Vagina (tissue), 2 donors: ENCODE results near the gene PRDX6. TPM values are rescaled to one million over a fixed set of nuclear protein-coding genes. Genes with fewer than 3 reads are reported as not detected.
"Not testable (repeated sequence)": the region's sequence is repeated elsewhere in the genome, so short reads cannot be mapped to it uniquely, and the experiment has no call there.

Experiments used
- DNase-seq, 2 donors: peaks; one replicate each; pipeline ENCODE4 v3.0.0-alpha.2; 2017; ENCODE audit errors: extremely low spot score in 2 of 2
- H3K27ac ChIP-seq: fragments of 200-600 bp; sonication (generic); one replicate; pipeline ENCODE4 v1.5.1; 2019
- H3K27me3 ChIP-seq: fragments of 200-600 bp; sonication (generic); one replicate; pipeline ENCODE4 v1.5.1; 2019
- H3K36me3 ChIP-seq, 2 donors: fragments of 200-600 bp; sonication (generic); one replicate each; pipeline ENCODE4 v1.5.1; 2017 to 2019
- H3K4me1 ChIP-seq: fragments of 200-600 bp; sonication (generic); one replicate; pipeline ENCODE4 v1.5.1; 2019
- H3K4me3 ChIP-seq, 2 donors: fragments of 200-600 bp; sonication (generic); 1 replicate in 1 of 2; 2 replicates in 1 of 2; pipeline ENCODE4 v1.5.1; 2016 to 2019
- H3K9me3 ChIP-seq: fragments of 200-600 bp; sonication (generic); one replicate; pipeline ENCODE4 v1.5.1; 2019
- CTCF ChIP-seq, 3 experiments: fragments of 450-650 bp in 2 of 3; fragments of 200-600 bp in 1 of 3; sonication (generic) in 1 of 3; IDR thresholded peaks; one replicate each; pipeline ENCODE4 v1.5.1; 2017 to 2019; ENCODE audit warnings: antibody characterized with exemption in 3 of 3, mild to moderate bottlenecking in 2 of 3, moderate library complexity in 2 of 3
- POLR2A ChIP-seq, 2 donors: fragments of 450-650 bp; IDR thresholded peaks; one replicate each; pipeline ENCODE4 v1.6.1; 2017; ENCODE audit warnings: antibody characterized with exemption in 2 of 2, mild to moderate bottlenecking in 2 of 2, moderate library complexity in 2 of 2
- POLR2AphosphoS5 ChIP-seq, 2 donors: sonication (generic); formaldehyde crosslinking; IDR thresholded peaks; one replicate each; pipeline ENCODE4 v1.9.0; 2017; ENCODE audit warnings: antibody characterized with exemption in 2 of 2, mild to moderate bottlenecking in 2 of 2, low read depth in 1 of 2; ENCODE audit not compliant: insufficient read depth in 1 of 2
- intact Hi-C: fragments of 100-400 bp; cut with DNase I; formaldehyde crosslinking; loops from one replicate; pipeline ENCODE4 v1.15.1; 2023
- total RNA-seq: library from RNA; depleted of rRNA; stranded (reverse); fragments of >200 nt; gene quantifications from one replicate; pipeline ENCODE4 v1.2.3, GENCODE V29; 2016

PRDX6 gene
- total RNA-seq, 1 donor from 2014 or later, result 245 TPM

GRCh38 chr1:173467426-173467825, 9.7 kb upstream of the PRDX6 start:
- Histone ChIP-seq H3K36me3 (peaks cover 0 to 8% of the 10 kb centered on the region in 2 donors), H3K4me3 (no peak overlapping the region), H3K27me3 (no peaks in the 10 kb centered on the region), H3K4me1 (no peaks in the 10 kb centered on the region), H3K9me3 (no peaks in the 10 kb centered on the region), H3K27ac (no peak overlapping the region)
- DNase-seq, result no peak
- intact Hi-C loops, result no loop called here
- no peak for TF ChIP-seq POLR2A (IDR thresholded peaks at IDR 0.05)
- no peak for TF ChIP-seq POLR2AphosphoS5 (IDR thresholded peaks at IDR 0.05; ENCODE audit: insufficient read depth in 1 of 2, low read depth in 1 of 2)
- TF ChIP-seq CTCF (IDR thresholded peaks at IDR 0.05), result no peak

GRCh38 chr1:173469656-173470055, 7.5 kb upstream of the PRDX6 start:
- no peak for DNase-seq
- no peak overlapping the region for H3K27ac ChIP-seq
- H3K4me3 ChIP-seq, result no peak overlapping the region
- H3K36me3 ChIP-seq, result peaks cover 0 to 8% of the 10 kb centered on the region in 2 donors
- no peaks in the 10 kb centered on the region for H3K9me3 ChIP-seq
- no peaks in the 10 kb centered on the region for H3K27me3 ChIP-seq
- intact Hi-C loops, result no loop called here
- H3K4me1 ChIP-seq, result peaks cover 18% of the 10 kb centered on the region
- no peak for TF ChIP-seq POLR2AphosphoS5 (IDR thresholded peaks at IDR 0.05; ENCODE audit: insufficient read depth in 1 of 2, low read depth in 1 of 2)
- TF ChIP-seq POLR2A (IDR thresholded peaks at IDR 0.05), result no peak
- TF ChIP-seq CTCF (IDR thresholded peaks at IDR 0.05), result no peak

GRCh38 chr1:173470608-173471007, 6.5 kb upstream of the PRDX6 start:
- no peak for TF ChIP-seq POLR2A (IDR thresholded peaks at IDR 0.05)
- no peak for TF ChIP-seq POLR2AphosphoS5 (IDR thresholded peaks at IDR 0.05; ENCODE audit: insufficient read depth in 1 of 2, low read depth in 1 of 2)
- TF ChIP-seq CTCF (IDR thresholded peaks at IDR 0.05), result no peak
- Histone ChIP-seq H3K27ac (no peak overlapping the region), H3K9me3 (no peaks in the 10 kb centered on the region), H3K27me3 (no peaks in the 10 kb centered on the region), H3K36me3 (peaks cover 0 to 8% of the 10 kb centered on the region in 2 donors), H3K4me3 (no peak overlapping the region), H3K4me1 (peaks cover 27% of the 10 kb centered on the region)
- intact Hi-C loops, result no loop called here
- DNase-seq, result no peak

GRCh38 chr1:173473599-173474011, 3.5 kb upstream of the PRDX6 start:
- DNase-seq, result no peak
- Histone ChIP-seq H3K27me3 (no peaks in the 10 kb centered on the region), H3K27ac (peak overlapping the region; percentile 90), H3K4me3 (no peak overlapping the region), H3K36me3 (peaks cover 0 to 8% of the 10 kb centered on the region in 2 donors), H3K9me3 (no peaks in the 10 kb centered on the region), H3K4me1 (peaks cover 41% of the 10 kb centered on the region)
- intact Hi-C loops, result no loop called here
- TF ChIP-seq POLR2AphosphoS5 (IDR thresholded peaks at IDR 0.05; ENCODE audit: insufficient read depth in 1 of 2, low read depth in 1 of 2) (peak in 1 of 2 donors; percentile 10), POLR2A (IDR thresholded peaks at IDR 0.05) (no peak)

- H3K27me3 ChIP-seq, result no peaks in the 10 kb centered on the region
- peak overlapping the region in 1 of 2 donors; percentile 88 for H3K4me3 ChIP-seq
- peaks cover 0 to 8% of the 10 kb centered on the region in 2 donors for H3K36me3 ChIP-seq
- peak overlapping the region; percentile 90 for H3K27ac ChIP-seq
- no peak for DNase-seq
- no peak for TF ChIP-seq CTCF (IDR thresholded peaks at IDR 0.05)
- no peak for TF ChIP-seq POLR2AphosphoS5 (IDR thresholded peaks at IDR 0.05; ENCODE audit: insufficient read depth in 1 of 2, low read depth in 1 of 2)
- H3K4me1 ChIP-seq, result peaks cover 48% of the 10 kb centered on the region
- intact Hi-C loops, result no loop called here
- H3K9me3 ChIP-seq, result no peaks in the 10 kb centered on the region
Observed at GRCh38 chr1:173474097-173474779, 2.9 kb upstream of the PRDX6 start.

GRCh38 chr1:173474780-173475421, 2.2 kb upstream of the PRDX6 start:
- Histone ChIP-seq H3K27ac (peak overlapping the region; percentile 90), H3K4me1 (peaks cover 54% of the 10 kb centered on the region), H3K4me3 (peak overlapping the region; percentile 88 to 94)
- DNase-seq, H3K9me3 ChIP-seq, H3K27me3 ChIP-seq, H3K36me3 ChIP-seq: not testable (repeated sequence)
- intact Hi-C loops, result loop anchor here (5.0 kb wide), 1 partner anchor 392 kb away; the partner anchor contains the start of genes GAS5 and ZBTB37
